ENCODE results near the gene PBX1.

- TF ChIP-seq RXRA (IDR thresholded peaks at IDR 0.05) (no peak), TAF1 (conservative IDR thresholded peaks at IDR 0.05) (no peak), YY1 (IDR thresholded peaks at IDR 0.05) (no peak)
- TF ChIP-seq, protein P1, sequence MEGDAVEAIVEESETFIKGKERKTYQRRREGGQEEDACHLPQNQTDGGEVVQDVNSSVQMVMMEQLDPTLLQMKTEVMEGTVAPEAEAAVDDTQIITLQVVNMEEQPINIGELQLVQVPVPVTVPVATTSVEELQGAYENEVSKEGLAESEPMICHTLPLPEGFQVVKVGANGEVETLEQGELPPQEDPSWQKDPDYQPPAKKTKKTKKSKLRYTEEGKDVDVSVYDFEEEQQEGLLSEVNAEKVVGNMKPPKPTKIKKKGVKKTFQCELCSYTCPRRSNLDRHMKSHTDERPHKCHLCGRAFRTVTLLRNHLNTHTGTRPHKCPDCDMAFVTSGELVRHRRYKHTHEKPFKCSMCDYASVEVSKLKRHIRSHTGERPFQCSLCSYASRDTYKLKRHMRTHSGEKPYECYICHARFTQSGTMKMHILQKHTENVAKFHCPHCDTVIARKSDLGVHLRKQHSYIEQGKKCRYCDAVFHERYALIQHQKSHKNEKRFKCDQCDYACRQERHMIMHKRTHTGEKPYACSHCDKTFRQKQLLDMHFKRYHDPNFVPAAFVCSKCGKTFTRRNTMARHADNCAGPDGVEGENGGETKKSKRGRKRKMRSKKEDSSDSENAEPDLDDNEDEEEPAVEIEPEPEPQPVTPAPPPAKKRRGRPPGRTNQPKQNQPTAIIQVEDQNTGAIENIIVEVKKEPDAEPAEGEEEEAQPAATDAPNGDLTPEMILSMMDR (IDR thresholded peaks at IDR 0.05; ENCODE audit: low read depth, low read length, missing input control): no peak
- TF ChIP-seq, protein P2, sequence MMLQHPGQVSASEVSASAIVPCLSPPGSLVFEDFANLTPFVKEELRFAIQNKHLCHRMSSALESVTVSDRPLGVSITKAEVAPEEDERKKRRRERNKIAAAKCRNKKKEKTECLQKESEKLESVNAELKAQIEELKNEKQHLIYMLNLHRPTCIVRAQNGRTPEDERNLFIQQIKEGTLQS (IDR thresholded peaks at IDR 0.05): no peak
- TF ChIP-seq, protein P3, sequence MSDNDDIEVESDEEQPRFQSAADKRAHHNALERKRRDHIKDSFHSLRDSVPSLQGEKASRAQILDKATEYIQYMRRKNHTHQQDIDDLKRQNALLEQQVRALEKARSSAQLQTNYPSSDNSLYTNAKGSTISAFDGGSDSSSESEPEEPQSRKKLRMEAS (IDR thresholded peaks at IDR 0.05): no peak
Observed at GRCh38 chr1:164609089-164609488, 50.1 kb downstream of the PBX1 start.
